IMR-90 (cell line): ENCODE results near the gene DLL1. TPM values are rescaled to one million over a fixed set of nuclear protein-coding genes. Genes with fewer than 3 reads are reported as not detected.
A peak's percentile ranks its signal among the peaks of the same experiment; 100 is the strongest.
"Not testable (repeated sequence)": the region's sequence is repeated elsewhere in the genome, so short reads cannot be mapped to it uniquely, and the experiment has no call there.

Experiments
- ATAC-seq: fragments of 200-7000 bp; cut with Tn5 transposase; 2 replicates; pipeline ENCODE4 v1.9.1; 2020; ENCODE audit warnings: low read depth, mild to moderate bottlenecking, moderate library complexity
- BruUV-seq: library from RNA; stranded (reverse); fragments of 400-500 nt; replicated peaks from 2 replicates; lab custom pipeline; 2021; lab: Mats Ljungman, UMichigan
- CTCF ChIA-PET: fragments of 300-600 bp; formaldehyde crosslinking; extraction: SDS; loops from one replicate; lab custom pipeline; 2021; ENCODE audit warnings: antibody characterized with exemption; lab: Yijun Ruan, JAX
- POLR2A ChIA-PET: fragments of 300-600 bp; sonication (Branson Sonifier 250); formaldehyde crosslinking; loops from one replicate; lab custom pipeline; 2022; ENCODE audit warnings: antibody characterized with exemption; ENCODE audit not compliant: unreplicated experiment; lab: Charles Lee
- DNase-seq: peaks from one replicate; pipeline ENCODE4 v3.0.0; 2013
- H2AFZ ChIP-seq: replicated peaks from 2 replicates; pipeline ENCODE3; 2013; ENCODE audit warnings: low read length, mild to moderate bottlenecking; ENCODE audit not compliant: poor library complexity
- H2AK5ac ChIP-seq: 2 replicates; pipeline ENCODE4 v1.6.1; 2013; ENCODE audit warnings: low read depth, low read length, inconsistent platforms
- H2AK9ac ChIP-seq: replicated peaks from 2 replicates; pipeline ENCODE3; 2013; ENCODE audit warnings: mild to moderate bottlenecking, low read depth, low read length, moderate library complexity; ENCODE audit not compliant: poor library complexity
- H2BK120ac ChIP-seq: 2 replicates; pipeline ENCODE4 v1.6.1; 2013; ENCODE audit warnings: low read depth, low read length, inconsistent platforms
- H2BK15ac ChIP-seq: 3 replicates; pipeline ENCODE4 v1.6.1; 2013; ENCODE audit warnings: low read depth, low read length, inconsistent platforms
- H2BK20ac ChIP-seq: 2 replicates; pipeline ENCODE4 v1.6.1; 2013; ENCODE audit warnings: low read depth, mild to moderate bottlenecking, inconsistent platforms, low read length, moderate library complexity
- H2BK5ac ChIP-seq: 2 replicates; pipeline ENCODE4 v1.6.1; 2013; ENCODE audit warnings: mild to moderate bottlenecking, low read depth, low read length, inconsistent platforms; ENCODE audit not compliant: poor library complexity, severe bottlenecking
- H3K14ac ChIP-seq: replicated peaks from 2 replicates; pipeline ENCODE4 v1.6.1; 2013; ENCODE audit warnings: low read depth, low read length, inconsistent platforms
- H3K18ac ChIP-seq: 2 replicates; pipeline ENCODE4 v1.6.1; 2013; ENCODE audit warnings: low read depth, low read length, control low read depth
- H3K23ac ChIP-seq: 2 replicates; pipeline ENCODE4 v1.6.1; 2013; ENCODE audit warnings: low read depth, low read length, inconsistent platforms
- H3K27ac ChIP-seq: 2 replicates; pipeline ENCODE4 v1.5.1; 2013; ENCODE audit warnings: mild to moderate bottlenecking, control low read depth, low read length; ENCODE audit not compliant: insufficient read depth
- H3K27me3 ChIP-seq: 2 replicates; pipeline ENCODE4 v1.6.1; 2013; ENCODE audit warnings: low read length; ENCODE audit not compliant: control insufficient read depth, insufficient read depth
- H3K36me3 ChIP-seq: 2 replicates; pipeline ENCODE4 v1.6.1; 2013; ENCODE audit warnings: low read length, mixed read lengths; ENCODE audit not compliant: control insufficient read depth, insufficient read depth
- H3K4ac ChIP-seq: 2 replicates; pipeline ENCODE4 v1.6.1; 2013; ENCODE audit warnings: low read depth, low read length, inconsistent platforms
- H3K4me1 ChIP-seq: 2 replicates; pipeline ENCODE4 v1.6.1; 2013; ENCODE audit warnings: low read length, mixed read lengths; ENCODE audit not compliant: control insufficient read depth, insufficient read depth
- H3K4me2 ChIP-seq: 2 replicates; pipeline ENCODE4 v1.6.1; 2013; ENCODE audit warnings: low read depth, mild to moderate bottlenecking, control low read depth, low read length, moderate library complexity
- H3K4me3 ChIP-seq: 2 replicates; pipeline ENCODE4 v1.5.1; 2013; ENCODE audit warnings: low read depth, mild to moderate bottlenecking, control low read depth, low read length, moderate library complexity; ENCODE audit not compliant: insufficient read depth
- H3K56ac ChIP-seq: 2 replicates; pipeline ENCODE4 v1.6.1; 2013; ENCODE audit warnings: low read length, inconsistent platforms; ENCODE audit not compliant: insufficient read depth; ENCODE audit errors: extremely low read depth
- H3K79me1 ChIP-seq, 2 experiments: 2 replicates each; pipeline ENCODE4 v1.6.1; 2013; ENCODE audit warnings: low read length in 2 of 2, inconsistent platforms in 1 of 2, low read depth in 1 of 2
- H3K9ac ChIP-seq: 2 replicates; pipeline ENCODE4 v1.6.1; 2013; ENCODE audit warnings: low read depth, low read length, control low read depth
- H3K9me1 ChIP-seq: 2 replicates; pipeline ENCODE4 v1.6.1; 2013; ENCODE audit warnings: low read length, inconsistent platforms; ENCODE audit not compliant: insufficient read depth
- H3K9me3 ChIP-seq: 2 replicates; pipeline ENCODE4 v1.6.1; 2013; ENCODE audit warnings: low read length; ENCODE audit not compliant: control insufficient read depth, insufficient read depth
- H4K20me1 ChIP-seq: 2 replicates; pipeline ENCODE4 v1.6.1; 2013; ENCODE audit warnings: low read length, inconsistent platforms; ENCODE audit not compliant: insufficient read depth
- H4K5ac ChIP-seq: 2 replicates; pipeline ENCODE4 v1.6.1; 2013; ENCODE audit warnings: mild to moderate bottlenecking, low read depth, low read length, control low read depth
- H4K8ac ChIP-seq, 2 experiments: 2 replicates each; pipeline ENCODE4 v1.6.1; 2013; ENCODE audit warnings: low read depth in 2 of 2, low read length in 2 of 2, control low read depth in 1 of 2, inconsistent platforms in 1 of 2
- H4K91ac ChIP-seq: 2 replicates; pipeline ENCODE4 v1.6.1; 2013; ENCODE audit warnings: low read depth, low read length, inconsistent platforms; ENCODE audit not compliant: insufficient read depth
- MXI1 ChIP-seq: IDR thresholded peaks from 2 replicates; pipeline ENCODE4 v1.6.1; 2012; ENCODE audit warnings: low read depth, mild to moderate bottlenecking, low read length, moderate library complexity, borderline replicate concordance
- SMC3 ChIP-seq: fragments of 150-350 bp; IDR thresholded peaks from 2 replicates; pipeline ENCODE4 v1.6.1; 2016; ENCODE audit warnings: low read depth, mild to moderate bottlenecking, antibody characterized with exemption, low read length, moderate library complexity
- WGBS, 2 experiments: methylation state at CpG; one replicate each; pipeline versions ENCODE4 v1.1.5 to v1.1.7; 2013; ENCODE audit warnings: missing lambda C conversion rate in 2 of 2; ENCODE audit not compliant: insufficient read length in 1 of 2; ENCODE audit errors: extremely low coverage in 2 of 2; 5-methylcytosine and 5-hydroxymethylcytosine counted together
- dilution Hi-C: fragments of 300-500 bp; cut with HindIII; formaldehyde crosslinking; loops from one replicate; pipeline ENCODE4 v1.14.3; 2018; ENCODE audit warnings: low sequenced_read_pairs; ENCODE audit not compliant: unreplicated experiment
- in situ Hi-C: fragments of 300-500 bp; cut with MboI; formaldehyde crosslinking; loops from 3 replicates; pipeline ENCODE4 v1.14.3; 2019; ENCODE audit warnings: low sequenced_read_pairs, inconsistent platforms, mixed read lengths
- intact Hi-C: fragments of 100-400 bp; cut with micrococcal nuclease; formaldehyde crosslinking; loops from 2 replicates; pipeline ENCODE4 v1.10.0; 2022
- polyA plus RNA-seq, 3 experiments: library from polyadenylated mRNA; depleted of rRNA; stranded (reverse); fragments of >200 nt; gene quantifications; 2 replicates each; pipeline ENCODE4 v1.2.3, GENCODE V29; 2012; ENCODE audit warnings: low replicate concordance in 1 of 3
- total RNA-seq: library from RNA; depleted of rRNA; stranded (reverse); fragments of >200 nt; gene quantifications from 2 replicates; pipeline ENCODE4 v1.2.3, GENCODE V29; 2012
- TF ChIP-seq, protein P1 (sequence below): fragments of 150-350 bp; IDR thresholded peaks from 2 replicates; pipeline ENCODE4 v1.6.1; 2017; ENCODE audit warnings: mild to moderate bottlenecking, antibody characterized with exemption, low read length, low read depth
- TF ChIP-seq, protein P2 (sequence below): fragments of 150-350 bp; IDR thresholded peaks from 2 replicates; pipeline ENCODE4 v1.6.1; 2016; ENCODE audit warnings: low read depth, mild to moderate bottlenecking, low read length, moderate library complexity, borderline replicate concordance

Gene DLL1
- total and polyA plus RNA-seq, 2 of the 4 experiments (the other 2 are of a cell fraction), result under 0.01 to 0.31 TPM

DNA sequence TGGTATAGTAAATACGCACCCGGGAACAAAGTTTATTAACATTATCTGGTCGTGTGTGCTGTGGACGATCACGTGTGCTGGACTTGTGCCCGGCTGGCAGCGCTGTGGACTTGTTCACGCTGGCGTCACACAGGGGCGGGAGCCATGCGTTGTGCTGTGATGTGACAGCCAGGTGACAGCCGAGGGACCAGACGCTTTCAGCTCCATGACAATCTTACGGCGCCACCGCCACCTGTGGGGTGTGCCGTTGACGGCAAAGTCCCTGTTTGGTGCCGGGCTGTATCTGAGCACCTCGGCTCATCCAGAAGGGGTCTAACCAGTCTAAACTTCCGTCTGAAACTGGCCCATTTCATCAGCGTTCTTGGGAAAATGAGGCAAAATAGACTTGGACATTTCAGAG is 25.2 kb downstream of the DLL1 start:
- Histone ChIP-seq H3K9ac (no peak overlapping the region), H3K36me3 (no peaks in the 10 kb centered on the region), H4K20me1 (no peaks in the 10 kb centered on the region), H3K18ac (no peak overlapping the region), H3K4ac (no peak overlapping the region), H4K5ac (no peak overlapping the region), H3K14ac (no peak overlapping the region), H4K91ac (no peak overlapping the region), H3K4me2 (peak overlapping the region; percentile 20; the same call in 1 of the 2 replicates), H3K79me1 (no peaks in the 10 kb centered on the region), H3K56ac (no peak overlapping the region), H2AK9ac (peak overlapping the region; percentile 61), H2BK5ac (no peak overlapping the region), H3K23ac (no peak overlapping the region), H2BK15ac (no peak overlapping the region), H3K27me3 (peaks cover 5% of the 10 kb centered on the region; the same call in 1 of the 2 replicates), H2AK5ac (no peak overlapping the region), H3K9me1 (no peaks in the 10 kb centered on the region), H3K4me3 (no peak overlapping the region), H2AFZ (peak overlapping the region; percentile 77), H2BK20ac (no peak overlapping the region), H3K27ac (no peak overlapping the region), H3K4me1 (peaks cover 9% of the 10 kb centered on the region), H2BK120ac (no peak overlapping the region), H4K8ac (no peak overlapping the region), H3K9me3 (no peaks in the 10 kb centered on the region)
- intact Hi-C loops, result no loop called here
- TF ChIP-seq, protein P1, sequence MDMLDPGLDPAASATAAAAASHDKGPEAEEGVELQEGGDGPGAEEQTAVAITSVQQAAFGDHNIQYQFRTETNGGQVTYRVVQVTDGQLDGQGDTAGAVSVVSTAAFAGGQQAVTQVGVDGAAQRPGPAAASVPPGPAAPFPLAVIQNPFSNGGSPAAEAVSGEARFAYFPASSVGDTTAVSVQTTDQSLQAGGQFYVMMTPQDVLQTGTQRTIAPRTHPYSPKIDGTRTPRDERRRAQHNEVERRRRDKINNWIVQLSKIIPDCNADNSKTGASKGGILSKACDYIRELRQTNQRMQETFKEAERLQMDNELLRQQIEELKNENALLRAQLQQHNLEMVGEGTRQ, result peak; percentile 55; the same call in 1 of the 2 replicates
- TF ChIP-seq SMC3 (no peak), MXI1 (peak; percentile 21; the same call in 1 of the 2 replicates)
- TF ChIP-seq, protein P2, sequence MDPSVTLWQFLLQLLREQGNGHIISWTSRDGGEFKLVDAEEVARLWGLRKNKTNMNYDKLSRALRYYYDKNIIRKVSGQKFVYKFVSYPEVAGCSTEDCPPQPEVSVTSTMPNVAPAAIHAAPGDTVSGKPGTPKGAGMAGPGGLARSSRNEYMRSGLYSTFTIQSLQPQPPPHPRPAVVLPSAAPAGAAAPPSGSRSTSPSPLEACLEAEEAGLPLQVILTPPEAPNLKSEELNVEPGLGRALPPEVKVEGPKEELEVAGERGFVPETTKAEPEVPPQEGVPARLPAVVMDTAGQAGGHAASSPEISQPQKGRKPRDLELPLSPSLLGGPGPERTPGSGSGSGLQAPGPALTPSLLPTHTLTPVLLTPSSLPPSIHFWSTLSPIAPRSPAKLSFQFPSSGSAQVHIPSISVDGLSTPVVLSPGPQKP, result no peak
- no peak for ATAC-seq
- in situ Hi-C loops, result no loop called here
- no peak for DNase-seq
- WGBS, 2 experiments, result 18% methylated on average over 12 of the region's 22 CpGs; no CpG with 5 or more reads in 1 of the 2 experiments
- POLR2A ChIA-PET, result no interaction called here
- BruUV-seq, result no TSS peak
- dilution Hi-C loops, result no loop called here
- CTCF ChIA-PET, result no interaction called here

GRCh38 chr6:170264644-170265043 is 26.2 kb downstream of the DLL1 start:
- H2BK120ac ChIP-seq, H3K9me3 ChIP-seq, H4K5ac ChIP-seq, H4K8ac ChIP-seq, H3K18ac ChIP-seq, H4K20me1 ChIP-seq, H3K36me3 ChIP-seq, DNase-seq, H2BK5ac ChIP-seq, H3K9ac ChIP-seq, H3K4me1 ChIP-seq, H3K23ac ChIP-seq, H3K4me2 ChIP-seq, H3K4ac ChIP-seq, H3K9me1 ChIP-seq, H3K4me3 ChIP-seq, BruUV-seq, H3K27me3 ChIP-seq, H2AK9ac ChIP-seq, H3K14ac ChIP-seq, H3K27ac ChIP-seq, POLR2A ChIA-PET, H2BK20ac ChIP-seq, H3K56ac ChIP-seq, CTCF ChIA-PET, H4K91ac ChIP-seq, H2BK15ac ChIP-seq, intact Hi-C loops, H3K79me1 ChIP-seq, ATAC-seq, dilution Hi-C loops, in situ Hi-C loops, H2AK5ac ChIP-seq, H2AFZ ChIP-seq: not testable (repeated sequence)
- WGBS, 2 experiments, result 100% methylated on average over 3 of the region's 12 CpGs; no CpG with 5 or more reads in 1 of the 2 experiments
